ENCODE results near the gene STT3A.
"Not testable (repeated sequence)": the region's sequence is repeated elsewhere in the genome, so short reads cannot be mapped to it uniquely, and the experiment has no call there.

Gene STT3A

GRCh38 chr11:125592305-125593113, at the start of gene STT3A:
TSS of gene STT3A (plus strand) at chr11:125592852. CDS start at chr11:125595916, 3,064 bp downstream.
- peak; percentile 100 for DNase-seq

DNA sequence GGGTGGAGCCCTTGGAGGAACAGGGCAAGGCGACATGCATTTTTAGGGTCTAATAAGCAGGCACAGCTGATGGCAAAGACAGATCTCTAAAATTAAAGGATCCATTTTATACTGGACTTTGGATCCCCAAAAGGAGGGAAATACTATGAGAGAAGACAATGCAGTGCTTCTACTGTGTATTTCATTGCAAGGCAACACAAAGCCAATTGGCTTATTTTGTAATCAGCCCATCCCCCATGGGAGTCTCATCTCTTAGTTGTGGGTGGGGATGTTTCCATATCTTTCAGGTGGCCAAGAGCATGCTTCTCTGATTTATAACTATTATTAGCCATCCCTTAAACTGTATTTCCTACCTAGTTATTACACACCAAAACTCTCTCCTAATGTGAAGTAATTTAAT, 41.9 kb upstream of the STT3A start:
- no peak for DNase-seq

DNA sequence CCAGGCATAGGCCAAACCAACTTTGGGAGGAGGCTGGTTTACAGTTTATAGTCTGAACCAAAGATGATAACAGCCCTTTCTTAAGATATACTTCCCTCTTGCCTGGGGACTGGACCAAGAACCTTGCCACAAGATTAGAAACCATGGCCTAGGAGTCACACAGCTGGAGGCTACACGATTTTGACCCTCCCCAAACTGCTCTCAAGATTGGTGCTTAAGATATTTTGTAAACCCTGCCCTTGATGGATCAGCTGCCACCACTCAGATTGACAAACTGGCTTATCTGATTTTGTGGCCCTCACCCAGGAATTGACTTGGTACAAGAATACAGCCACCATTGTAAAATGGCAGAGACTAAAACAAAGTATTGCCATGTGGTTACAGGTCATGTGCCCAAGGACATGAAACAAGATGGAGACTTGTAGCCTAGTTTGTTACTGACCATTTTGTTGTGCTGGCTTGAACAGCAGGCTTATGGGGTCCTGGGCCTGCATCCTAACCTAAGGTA, 40.8 kb upstream of the STT3A start:
- DNase-seq = no peak

GRCh38 chr11:125552927-125553326, 39.7 kb upstream of the STT3A start:
- no peak for DNase-seq

- DNase-seq = no peak
Measured at GRCh38 chr11:125553357-125553756, 39.3 kb upstream of the STT3A start.

- no peak for DNase-seq
Measured at GRCh38 chr11:125554038-125554437, 38.6 kb upstream of the STT3A start.

DNA sequence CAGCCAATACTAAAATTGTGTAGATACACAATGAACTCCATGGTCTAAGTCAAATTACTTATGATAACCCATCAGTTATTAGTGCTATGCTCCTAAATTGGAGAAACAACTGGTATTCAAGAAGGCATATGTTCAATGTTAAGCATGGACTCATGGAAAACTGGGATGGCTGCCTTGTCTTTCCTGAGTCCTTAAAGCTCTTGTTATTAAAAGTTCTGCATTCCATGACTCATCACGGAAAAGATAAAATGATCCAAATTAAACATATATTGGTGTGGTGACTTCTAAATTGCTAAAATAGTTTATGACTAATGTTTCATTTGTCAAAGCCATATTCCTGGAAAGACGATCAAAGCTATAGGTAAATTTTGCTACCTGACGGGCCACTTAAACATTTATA, 32.8 kb upstream of the STT3A start:
- DNase-seq = no peak

- no peak for DNase-seq
Measured at GRCh38 chr11:125561924-125562323, 30.7 kb upstream of the STT3A start.

DNA sequence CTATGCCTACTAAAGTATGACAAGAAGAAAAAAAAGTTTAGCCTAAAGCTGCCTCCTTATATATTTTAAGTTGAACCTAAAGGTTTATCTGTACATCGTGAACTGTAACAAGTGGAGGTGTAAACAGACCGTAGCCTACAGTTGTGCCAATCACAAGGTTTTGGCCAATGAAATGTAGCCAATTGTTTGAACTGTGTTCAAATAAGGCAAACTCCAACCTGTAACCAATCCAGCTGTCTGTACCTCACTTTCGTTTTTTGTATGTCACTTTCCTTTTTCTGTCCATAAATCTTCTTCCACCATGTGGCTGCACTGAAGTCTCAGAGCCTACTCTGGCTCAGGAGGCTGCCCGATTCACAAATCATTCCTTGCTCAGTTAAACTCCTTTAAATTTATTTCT, 30.2 kb upstream of the STT3A start:
- DNase-seq = no peak

DNA sequence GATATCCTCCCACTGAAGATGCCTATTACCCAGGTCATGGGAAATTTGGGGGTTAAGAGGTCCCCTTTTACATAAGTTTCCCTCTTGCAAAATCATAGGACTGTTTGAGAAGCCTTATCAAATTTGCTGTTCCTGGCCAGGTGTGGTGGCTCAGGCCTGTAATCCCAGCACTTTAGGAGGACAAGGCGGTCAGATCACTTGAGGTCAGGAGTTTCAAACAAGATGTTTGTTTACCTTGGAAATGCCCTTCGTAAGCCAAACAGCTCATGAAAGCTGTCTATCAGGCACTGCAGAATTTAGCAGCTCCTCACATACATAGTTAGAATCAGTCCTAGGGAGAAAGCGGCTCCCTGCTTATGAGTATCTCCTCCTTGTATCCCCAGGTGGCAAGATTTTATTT, 28.3 kb upstream of the STT3A start:
- no peak for DNase-seq

- no peak for DNase-seq
Measured at GRCh38 chr11:125566235-125566634, 26.4 kb upstream of the STT3A start.

DNA sequence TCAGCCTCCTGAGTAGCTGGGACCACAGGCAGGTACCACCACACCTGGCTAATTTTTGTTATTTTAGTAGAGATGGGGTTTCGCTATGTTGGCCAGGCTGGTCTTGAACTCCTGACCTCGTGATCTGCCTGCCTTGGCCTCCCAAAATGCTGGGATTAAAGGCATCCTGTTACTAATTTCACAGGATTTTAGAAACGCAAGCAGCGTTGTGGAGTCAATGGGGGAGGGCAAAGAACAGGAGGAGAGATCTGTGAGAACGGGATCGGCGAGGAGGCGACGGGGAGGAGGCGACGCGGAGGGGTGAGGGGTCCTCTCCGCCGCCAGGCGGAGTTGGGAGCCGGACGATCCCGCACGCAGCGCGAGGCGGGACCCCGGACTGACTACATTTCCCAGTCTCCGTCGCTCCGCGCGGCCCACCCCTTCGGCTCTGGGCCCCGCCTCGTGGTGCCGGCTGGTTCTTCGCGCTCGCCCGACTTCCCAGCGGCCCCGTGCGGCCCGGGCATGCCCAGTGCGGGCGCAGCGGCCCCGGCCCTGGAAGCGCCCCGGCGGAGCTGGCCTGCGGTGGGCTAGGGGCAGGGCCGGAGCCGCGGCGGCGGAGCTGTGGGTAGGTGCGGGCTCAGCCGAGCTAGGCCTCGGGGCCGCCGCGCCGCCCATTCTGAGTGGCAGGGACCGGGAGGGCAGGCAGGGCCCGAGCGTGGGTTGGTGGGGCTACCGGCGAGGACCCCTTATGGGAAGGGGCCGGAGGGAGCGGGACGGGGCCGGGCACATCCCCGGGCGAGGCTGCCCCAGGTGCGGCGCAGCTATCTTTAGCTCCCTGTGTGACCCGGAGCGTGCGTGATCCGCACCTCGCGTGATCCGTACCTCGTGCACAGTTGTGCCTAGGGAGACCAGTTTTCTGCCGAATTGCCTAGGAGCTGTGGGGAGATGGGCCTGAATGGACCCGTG, 23.4 kb upstream of the STT3A start, which contains the start of gene EI24:
EI24 (plus strand) TSS at position 508 of the 945 bp plus-strand sequence. CDS start 3,051 bp downstream, outside the sequence.
- peak; percentile 97 for DNase-seq

DNA sequence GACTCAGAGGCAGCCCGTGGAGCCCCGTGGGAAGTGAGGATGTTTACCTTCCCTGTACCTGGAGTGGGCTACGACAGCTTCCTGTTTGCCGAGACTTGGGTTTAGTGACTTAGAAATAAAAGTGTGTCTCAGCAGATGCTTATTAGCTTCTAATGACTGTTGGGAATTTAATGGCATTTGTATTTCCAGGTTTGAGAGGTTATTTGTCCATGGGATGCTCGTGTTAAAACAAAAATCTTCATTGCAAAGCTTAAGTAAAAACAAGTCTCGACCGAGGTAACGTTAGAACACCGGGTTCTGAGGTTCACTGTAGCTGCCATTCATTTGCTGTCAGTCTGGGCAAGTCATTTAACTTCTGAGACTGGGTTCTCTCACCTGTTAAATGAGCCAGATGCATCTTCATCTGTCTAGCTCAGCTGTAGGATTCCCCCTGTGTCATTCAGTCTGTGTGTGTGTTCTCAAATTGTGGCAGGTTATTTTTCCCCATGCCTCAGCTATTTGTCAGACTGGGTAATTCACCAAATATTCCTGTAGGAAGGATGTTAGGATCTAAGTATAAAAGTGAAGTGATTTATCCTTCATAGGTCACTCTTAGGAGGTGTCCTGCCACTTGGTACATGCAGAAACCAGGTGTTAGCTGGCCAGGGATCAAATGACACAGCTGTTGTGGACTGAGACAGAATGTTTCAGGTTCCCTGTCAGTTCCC, 22.6 kb upstream of the STT3A start:
- DNase-seq = peak; percentile 28

GRCh38 chr11:125570952-125571351, 21.7 kb upstream of the STT3A start:
- no peak for DNase-seq

DNA sequence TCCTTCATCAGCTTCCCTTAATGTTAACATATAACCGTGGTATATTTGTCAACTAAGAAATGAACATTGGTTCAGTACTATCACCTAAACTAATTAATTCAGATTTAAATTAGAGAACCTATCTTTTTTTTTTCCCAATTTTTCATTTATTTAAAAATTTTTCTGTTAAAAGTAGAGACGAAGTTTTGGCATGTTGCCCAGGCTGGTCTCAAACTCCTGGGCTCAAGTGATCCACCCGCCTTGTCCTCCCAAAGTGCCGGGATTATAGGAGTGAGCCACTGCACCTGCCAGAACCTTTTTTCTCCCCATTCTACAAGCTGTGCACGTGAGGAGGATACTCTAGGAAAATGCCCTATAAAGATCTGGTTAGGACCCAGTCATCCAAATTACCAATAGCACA, 19.7 kb upstream of the STT3A start:
- DNase-seq = no peak

DNA sequence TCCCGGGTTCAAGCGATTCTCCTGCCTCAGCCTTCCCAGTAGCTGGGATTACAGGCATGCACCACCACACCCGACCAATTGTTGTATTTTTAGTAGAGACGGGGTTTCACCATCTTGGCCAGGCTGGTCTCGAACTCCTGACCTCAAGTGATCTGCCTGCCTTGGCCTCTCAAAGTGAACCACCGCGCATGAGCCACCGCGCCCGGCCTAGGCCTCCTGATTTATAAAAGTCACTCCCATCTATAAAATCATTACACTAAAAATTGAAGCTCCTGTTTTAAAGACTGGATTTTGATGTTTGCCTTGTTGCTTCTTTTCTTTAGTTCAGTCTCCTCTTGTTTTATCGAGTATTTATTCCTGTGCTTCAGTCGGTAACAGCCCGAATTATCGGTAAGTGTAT, 15.5 kb upstream of the STT3A start:
- not testable (repeated sequence) for DNase-seq

DNA sequence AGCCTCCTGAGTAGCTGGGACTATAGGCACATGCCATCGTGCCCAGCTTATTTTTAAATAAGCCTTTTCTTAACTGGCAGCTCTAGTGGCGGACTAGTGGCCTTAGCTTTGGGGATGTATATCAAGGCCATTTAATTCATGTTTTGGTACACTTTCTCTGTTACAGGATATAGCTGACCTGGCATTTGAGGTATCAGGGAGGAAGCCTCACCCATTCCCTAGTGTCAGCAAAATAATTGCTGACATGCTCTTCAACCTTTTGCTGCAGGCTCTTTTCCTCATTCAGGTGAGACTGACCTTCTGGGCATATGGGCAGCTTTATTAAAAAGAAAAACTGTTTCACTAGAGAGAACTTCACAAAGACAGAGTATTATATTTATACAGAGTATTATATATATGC, 13.9 kb upstream of the STT3A start:
- no peak for DNase-seq

DNA sequence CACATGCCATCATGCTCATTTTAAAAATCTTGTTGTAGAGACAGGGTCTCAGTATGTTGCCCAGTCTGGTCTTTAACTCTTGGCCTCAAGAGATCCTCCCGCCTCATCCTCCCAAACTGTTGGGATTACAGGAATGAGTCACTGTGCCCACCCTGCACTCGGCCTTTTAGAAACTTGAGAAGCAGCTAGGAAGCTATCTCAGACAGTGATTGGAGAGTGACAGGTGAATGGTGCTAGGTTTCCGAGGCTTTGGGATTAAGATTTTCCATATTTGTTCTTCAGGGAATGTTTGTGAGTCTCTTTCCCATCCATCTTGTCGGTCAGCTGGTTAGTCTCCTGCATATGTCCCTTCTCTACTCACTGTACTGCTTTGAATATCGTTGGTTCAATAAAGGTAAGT, 12.8 kb upstream of the STT3A start:
- DNase-seq = no peak

DNA sequence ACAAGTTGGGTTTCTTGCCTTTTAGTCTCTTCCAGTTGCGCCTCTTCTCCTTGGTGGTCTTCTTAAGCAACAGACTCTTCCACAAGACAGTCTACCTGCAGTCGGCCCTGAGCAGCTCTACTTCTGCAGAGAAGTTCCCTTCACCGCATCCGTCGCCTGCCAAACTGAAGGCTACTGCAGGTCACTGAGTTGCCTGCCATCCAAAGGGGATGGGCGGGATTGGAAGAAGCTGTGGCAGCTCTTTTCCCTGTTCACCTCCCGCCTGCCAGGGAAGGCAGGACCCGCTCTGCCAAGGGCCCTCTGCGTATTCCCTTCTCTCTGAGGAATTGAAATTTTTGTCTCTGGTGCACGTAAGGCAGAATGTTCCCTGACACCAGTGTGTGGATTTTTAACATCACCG, 9.2 kb upstream of the STT3A start:
- no peak for DNase-seq

- DNase-seq = no peak
Measured at GRCh38 chr11:125585487-125585886, 7.2 kb upstream of the STT3A start.

DNA sequence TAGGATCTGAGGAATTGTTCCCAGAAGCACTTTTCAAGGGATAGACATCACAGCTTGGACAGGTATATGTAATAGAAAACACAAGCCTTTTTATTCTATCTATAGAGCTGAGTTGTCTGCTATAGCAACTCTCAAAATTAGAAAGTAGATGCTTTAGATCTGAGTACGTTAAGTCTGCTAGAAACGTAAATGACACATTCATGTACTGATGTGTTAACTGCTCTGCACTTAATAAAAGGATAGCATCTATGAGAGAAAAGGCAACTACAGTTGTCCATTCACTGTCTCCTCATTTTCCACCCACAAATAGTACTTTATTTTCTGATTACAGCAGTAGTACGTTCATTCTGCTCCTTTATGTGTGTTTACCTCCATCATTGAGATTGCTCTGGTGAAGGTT, 6.0 kb upstream of the STT3A start:
- no peak for DNase-seq

- no peak for DNase-seq
Measured at GRCh38 chr11:125587480-125587879, 5.2 kb upstream of the STT3A start.

- DNase-seq = no peak
Measured at GRCh38 chr11:125588505-125588904, 4.1 kb upstream of the STT3A start.
